NCI-H345 treated with DMSO at 0.1 percent for 48 hours (cell line): Measurements from ENCODE around the gene ANKRD27.
"Not testable (repeated sequence)": the region's sequence is repeated elsewhere in the genome, so short reads cannot be mapped to it uniquely, and the experiment has no call there.

Experiments
- DNase-seq: peaks from one replicate; lab custom pipeline; 2025; ENCODE audit not compliant: unreplicated experiment; lab: John Stamatoyannopoulos, UW

ANKRD27 gene

GRCh38 chr19:32607479-32607878 is 67.5 kb downstream of the ANKRD27 start:
- no peak for DNase-seq

- no peak for DNase-seq
Measured at GRCh38 chr19:32606289-32606688, 68.7 kb downstream of the ANKRD27 start.

DNA sequence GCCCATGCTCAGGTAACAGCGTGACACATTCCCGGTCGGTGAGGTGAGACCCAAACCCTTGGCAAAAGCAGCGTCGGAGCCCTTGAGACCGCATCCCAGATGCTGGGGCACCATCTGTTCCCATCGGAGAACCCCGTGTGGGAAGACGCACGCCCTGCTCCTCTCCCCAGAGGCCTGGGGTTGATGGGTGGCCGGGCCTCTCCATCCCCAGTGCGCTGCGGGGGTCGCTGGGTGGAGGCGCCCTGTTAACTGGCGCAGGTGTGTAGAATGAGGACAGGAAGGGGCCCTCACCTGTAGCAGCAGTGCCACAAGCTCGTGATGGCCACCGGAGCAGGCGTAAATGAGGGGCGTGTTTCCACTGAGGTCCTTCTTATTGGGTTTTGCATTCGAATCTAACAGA is 69.4 kb downstream of the ANKRD27 start:
- no peak for DNase-seq

DNA sequence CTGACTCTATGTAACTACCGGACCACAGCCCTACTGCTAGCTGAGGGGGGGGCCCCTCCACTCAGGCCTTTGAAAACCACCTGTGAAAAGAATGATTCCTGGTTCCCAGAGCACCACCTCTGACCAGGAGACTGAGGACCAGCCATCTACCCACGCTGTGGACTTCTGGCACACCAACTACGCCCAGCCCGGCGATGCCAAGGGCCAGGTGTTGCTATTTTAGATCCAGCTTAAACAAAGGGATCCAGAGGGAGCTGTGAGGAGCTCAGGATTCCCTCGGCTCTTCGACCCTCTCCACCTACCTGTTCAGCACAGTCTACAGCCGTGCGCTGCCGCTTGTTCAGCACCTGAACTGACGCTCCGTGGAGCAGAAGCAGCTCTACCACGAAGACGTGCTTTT is 71.0 kb downstream of the ANKRD27 start:
- no peak for DNase-seq

DNA sequence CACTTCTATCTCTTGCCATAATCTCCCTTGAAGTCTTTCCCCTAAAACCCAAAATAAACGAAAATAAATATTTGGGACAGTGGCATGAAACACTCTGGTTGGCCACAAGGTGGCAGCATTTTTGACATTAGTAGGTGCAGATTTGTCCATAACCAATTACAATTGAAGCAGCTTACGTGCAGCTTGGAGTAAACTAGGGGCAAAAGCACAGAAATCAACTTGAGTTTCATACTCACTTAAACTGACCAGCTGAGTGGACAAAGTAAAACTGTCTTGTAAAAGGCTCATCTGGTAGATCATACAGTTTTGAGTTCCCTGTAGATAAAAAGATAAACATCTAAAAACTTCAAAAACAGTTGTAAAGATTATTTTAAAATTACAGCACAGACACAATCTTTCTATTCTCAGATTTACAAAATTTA is 75.2 kb downstream of the ANKRD27 start:
- peak; percentile 82 for DNase-seq

GRCh38 chr19:32599258-32599657 is 75.7 kb downstream of the ANKRD27 start:
- DNase-seq, result no peak

GRCh38 chr19:32598022-32598421 is 77.0 kb downstream of the ANKRD27 start:
- no peak for DNase-seq

GRCh38 chr19:32595491-32595890 is 79.5 kb downstream of the ANKRD27 start:
- no peak for DNase-seq

GRCh38 chr19:32594021-32594420 is 81.0 kb downstream of the ANKRD27 start:
- DNase-seq, result no peak

DNA sequence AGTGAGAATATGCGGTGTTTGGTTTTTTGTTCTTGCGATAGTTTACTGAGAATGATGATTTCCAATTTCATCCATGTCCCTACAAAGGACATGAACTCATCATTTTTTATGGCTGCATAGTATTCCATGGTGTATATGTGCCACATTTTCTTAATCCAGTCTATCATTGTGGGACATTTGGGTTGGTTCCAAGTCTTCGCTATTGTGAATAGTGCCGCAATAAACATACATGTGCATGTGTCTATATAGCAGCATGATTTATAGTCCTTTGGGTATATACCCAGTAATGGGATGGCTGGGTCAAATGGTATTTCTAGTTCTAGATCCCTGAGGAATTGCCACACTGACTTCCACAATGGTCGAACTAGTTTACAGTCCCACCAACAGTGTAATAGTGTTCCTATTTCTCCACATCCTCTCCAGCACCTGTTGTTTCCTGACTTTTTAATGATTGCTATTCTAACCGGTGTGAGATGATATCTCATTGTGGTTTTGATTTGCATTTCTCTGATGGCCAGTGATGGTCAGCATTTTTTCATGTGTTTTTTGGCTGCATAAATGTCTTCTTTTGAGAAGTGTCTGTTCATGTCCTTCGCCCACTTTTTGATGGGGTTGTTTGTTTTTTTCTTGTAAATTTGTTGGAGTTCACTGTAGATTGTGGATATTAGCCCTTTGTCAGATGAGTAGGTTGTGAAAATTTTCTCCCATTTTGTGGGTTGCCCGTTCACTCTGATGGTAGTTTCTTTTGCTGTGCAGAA is 87.1 kb downstream of the ANKRD27 start:
- not testable (repeated sequence) for DNase-seq

GRCh38 chr19:32581705-32582179 is 93.2 kb downstream of the ANKRD27 start:
- no peak for DNase-seq

GRCh38 chr19:32580901-32581704 is 93.9 kb downstream of the ANKRD27 start, which contains the start of gene PDCD5:
Gene PDCD5, plus strand, starts transcription at chr19:32581190. Its CDS starts 72 bp downstream, at chr19:32581262.
- peak; percentile 99 for DNase-seq

GRCh38 chr19:32580353-32580900 is 94.6 kb downstream of the ANKRD27 start:
- no peak for DNase-seq

GRCh38 chr19:32576790-32577189 is 98.2 kb downstream of the ANKRD27 start:
- no peak for DNase-seq

DNA sequence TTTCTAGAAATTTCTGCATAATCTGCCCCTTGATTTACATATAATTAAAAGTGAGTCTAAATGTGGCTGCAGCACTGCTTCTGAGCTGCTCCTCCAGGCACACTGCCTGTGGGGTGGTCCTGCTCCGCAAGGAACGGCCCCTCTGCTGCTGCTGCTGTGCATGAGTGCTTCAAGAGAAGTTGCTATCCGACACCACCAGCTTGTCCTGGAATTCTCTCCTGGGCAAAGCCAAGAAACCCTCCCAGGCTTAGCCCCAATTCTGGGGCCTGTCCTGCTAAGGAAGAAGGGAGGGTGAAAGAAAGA is 101.5 kb downstream of the ANKRD27 start:
- no peak for DNase-seq

- not testable (repeated sequence) for DNase-seq
Measured at GRCh38 chr19:32572700-32573491, 102.1 kb downstream of the ANKRD27 start.

GRCh38 chr19:32571471-32572075 is 103.4 kb downstream of the ANKRD27 start:
- not testable (repeated sequence) for DNase-seq

DNA sequence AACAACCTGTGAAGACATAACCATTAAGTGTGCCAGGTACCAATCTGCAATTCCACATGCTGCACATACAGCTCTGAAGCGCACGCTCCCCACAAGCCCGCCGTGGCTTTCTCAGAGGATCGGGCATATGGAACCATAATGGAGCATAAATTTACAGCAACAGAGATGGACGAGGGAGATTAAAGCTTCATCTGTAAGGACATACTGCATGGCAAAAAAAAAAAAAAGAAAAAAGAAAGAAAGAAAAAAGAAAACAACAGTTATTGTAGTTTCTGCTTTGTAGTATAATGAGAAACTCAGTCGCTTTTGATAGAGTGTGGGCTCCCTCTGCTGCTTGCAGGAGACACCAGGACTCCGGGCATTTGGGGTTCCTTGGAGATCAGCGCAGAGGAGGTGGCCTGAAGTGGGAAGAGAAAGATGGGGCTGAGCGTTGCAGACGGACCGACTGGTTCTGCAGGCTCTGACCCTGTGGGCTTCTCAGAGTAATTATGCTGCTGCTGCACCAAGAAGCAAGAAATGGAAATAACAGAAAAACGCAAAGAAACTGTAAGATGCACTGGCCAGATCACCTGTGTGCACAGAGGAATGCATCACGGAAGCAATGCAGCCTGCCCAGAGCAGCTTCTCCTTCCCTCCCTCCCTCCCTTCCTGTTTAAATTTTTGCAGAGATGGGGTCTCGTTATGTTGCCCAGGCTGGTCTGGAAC is 104.7 kb downstream of the ANKRD27 start:
- DNase-seq, result peak; percentile 85

- DNase-seq, result no peak
Measured at GRCh38 chr19:32567486-32567885, 107.5 kb downstream of the ANKRD27 start.

DNA sequence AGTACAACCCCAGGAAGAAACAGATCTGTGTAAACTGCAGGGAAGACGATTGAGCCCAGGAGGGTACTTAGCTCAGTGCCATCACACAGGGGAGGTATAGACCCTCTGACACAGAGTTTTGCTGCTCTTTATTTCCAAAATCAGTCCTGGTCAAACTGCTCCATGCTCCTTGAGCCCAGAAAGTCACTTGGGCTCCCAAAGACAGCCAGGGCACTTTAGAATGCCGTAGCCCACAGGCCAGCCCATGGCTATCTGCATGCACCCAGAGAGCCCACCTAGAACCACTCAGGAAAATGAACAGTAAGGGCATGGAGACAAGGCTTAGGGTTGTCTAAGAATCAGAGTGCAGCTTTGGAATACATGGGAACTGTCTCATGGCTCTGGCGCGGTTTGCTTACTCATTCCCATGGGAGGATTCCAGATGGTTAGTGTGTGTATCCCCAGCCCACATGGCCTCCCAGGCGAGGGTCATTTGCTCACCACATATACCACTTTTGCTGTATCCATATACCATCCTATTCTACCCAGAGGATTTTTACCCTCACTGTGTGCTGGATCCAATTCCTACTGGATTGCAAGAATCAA is 108.6 kb downstream of the ANKRD27 start:
- DNase-seq, result no peak
